HTERT RPE-1 (cell line): ENCODE data around the gene POU6F2.
"Not testable (repeated sequence)": the region's sequence is repeated elsewhere in the genome, so short reads cannot be mapped to it uniquely, and the experiment has no call there.

Experiments used
- in situ Hi-C: fragments of 300-500 bp; cut with MboI; formaldehyde crosslinking; loops from 4 replicates; pipeline ENCODE4 v1.14.3; 2020; ENCODE audit warnings: low sequenced_read_pairs

POU6F2 gene

GRCh38 chr7:38978491-38978890 lies 782 bp downstream of the POU6F2 start:
- in situ Hi-C loops = no loop called here

DNA sequence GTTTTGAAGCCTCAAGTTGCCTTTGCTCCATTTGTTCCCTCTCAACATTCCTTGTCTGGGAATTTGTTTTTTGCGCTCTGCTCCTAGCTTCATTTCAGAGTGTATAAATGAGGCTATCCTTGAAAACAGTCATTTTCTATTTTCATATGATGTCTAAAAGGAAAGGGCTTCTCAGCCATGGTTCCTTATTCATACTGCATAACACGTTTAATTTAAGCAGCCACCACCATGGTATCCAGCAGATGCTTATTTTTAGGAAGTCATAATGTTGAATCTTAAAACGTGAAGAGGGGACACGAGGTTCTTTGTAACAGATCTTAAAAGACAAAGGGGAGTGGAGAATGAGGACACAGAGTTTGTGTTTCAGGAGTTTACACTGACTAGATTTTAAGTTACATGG lies 14.5 kb downstream of the POU6F2 start:
- in situ Hi-C loops = no loop called here

GRCh38 chr7:39001595-39001994 lies 23.9 kb downstream of the POU6F2 start:
- in situ Hi-C loops = no loop called here

GRCh38 chr7:39002755-39003154 lies 25.0 kb downstream of the POU6F2 start:
- in situ Hi-C loops = no loop called here

DNA sequence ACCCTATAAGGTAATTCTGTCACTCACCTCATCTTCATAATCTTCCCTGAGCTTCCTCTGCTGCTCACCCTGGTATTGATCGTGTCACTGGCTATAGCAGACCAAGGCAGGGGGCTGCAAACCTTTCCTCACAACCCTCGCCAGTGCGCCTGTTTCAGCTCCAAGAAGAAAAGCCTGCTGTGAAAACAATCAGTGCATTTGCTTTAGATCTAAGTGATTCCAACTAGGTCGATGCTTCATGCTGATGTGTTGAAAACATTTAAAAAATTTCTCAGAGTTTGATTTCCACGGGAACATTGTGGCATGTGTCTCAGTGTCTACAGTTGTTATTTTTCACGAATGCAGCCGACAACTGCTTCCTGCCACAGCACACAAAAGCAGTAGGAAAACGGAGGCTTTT lies 27.3 kb downstream of the POU6F2 start:
- in situ Hi-C loops = no loop called here

DNA sequence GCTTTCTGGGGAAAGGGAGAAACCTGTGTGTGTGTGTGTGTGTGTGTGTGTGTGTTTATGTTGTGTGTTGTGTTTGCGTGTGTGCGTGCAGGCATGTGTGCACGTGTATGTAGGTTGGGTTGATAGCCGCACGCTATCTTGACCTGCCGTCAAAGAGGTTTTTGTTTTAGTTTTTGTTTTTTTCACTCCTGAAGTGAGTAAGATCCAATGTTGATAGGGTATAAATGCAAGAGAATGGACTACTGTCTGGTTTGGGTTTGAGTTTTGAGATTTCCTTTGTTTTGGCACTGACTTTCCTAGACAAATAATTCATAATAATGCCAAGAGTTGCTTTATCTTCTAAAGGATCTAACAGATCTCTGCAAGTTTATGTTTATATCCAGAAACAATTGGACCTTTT lies 27.8 kb downstream of the POU6F2 start:
- in situ Hi-C loops = no loop called here

DNA sequence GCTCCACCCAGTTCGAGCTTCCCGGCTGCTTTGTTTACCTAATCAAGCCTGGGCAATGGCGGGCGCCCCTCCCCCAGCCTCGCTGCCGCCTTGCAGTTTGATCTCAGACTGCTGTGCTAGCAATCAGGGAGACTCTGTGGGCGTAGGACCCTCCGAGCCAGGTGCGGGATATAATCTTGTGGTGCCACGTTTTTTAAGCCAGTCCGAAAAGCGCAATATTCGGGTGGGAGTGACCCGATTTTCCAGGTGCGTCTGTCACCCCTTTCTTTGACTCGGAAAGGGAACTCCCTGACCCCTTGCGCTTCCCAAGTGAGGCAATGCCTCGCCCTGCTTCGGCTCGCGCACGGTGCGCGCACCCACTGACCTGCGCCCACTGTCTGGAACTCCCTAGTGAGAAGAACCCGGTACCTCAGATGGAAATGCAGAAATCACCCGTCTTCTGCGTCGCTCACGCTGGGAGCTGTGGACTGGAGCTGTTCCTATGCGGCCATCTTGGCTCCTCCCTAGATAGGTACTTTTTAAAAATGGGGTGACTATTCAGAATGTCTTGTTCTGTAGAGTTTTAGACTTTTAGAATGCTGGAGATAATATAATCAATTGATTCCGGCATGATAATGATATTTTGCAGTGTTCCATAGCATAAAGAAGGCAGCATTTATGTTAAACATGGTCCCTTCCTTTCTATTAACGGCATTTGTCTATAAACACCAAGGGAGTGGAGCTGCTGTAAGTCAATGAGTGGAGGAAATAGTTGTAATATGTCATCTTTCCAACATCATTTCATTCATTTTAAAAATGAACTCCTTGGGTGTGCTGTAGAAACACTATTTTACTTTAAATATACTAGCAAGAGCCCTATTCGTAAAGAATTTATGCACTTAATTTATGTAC lies 35.6 kb downstream of the POU6F2 start:
- in situ Hi-C loops = not testable (repeated sequence)

- in situ Hi-C loops = no loop called here
Measured at GRCh38 chr7:39016609-39017008, 38.9 kb downstream of the POU6F2 start.

DNA sequence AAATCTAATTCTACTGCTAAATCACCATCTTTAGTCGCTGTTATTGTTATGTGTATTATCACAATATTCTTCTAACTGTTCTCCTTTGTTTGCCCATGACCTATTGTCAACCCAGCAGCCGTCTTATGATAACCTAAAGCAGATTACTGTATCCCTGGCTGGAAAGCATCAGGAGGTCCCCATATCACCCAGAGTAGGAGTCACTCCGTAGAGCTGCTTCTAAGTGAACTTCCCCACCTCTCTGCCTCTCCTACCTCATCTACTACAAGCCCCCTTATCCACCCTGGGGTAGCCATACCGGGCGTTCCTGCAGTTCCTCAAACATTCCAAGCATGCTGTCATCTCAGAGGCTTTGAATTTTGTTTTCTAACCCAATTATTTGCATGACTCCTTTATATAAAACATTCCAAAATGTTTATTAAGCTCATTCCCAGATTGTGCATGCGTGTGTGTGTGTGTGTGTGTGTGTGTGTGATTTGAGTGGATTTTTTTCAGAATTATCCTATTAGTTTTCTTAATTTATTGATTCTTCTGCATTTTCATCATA lies 39.7 kb downstream of the POU6F2 start:
- in situ Hi-C loops = no loop called here

DNA sequence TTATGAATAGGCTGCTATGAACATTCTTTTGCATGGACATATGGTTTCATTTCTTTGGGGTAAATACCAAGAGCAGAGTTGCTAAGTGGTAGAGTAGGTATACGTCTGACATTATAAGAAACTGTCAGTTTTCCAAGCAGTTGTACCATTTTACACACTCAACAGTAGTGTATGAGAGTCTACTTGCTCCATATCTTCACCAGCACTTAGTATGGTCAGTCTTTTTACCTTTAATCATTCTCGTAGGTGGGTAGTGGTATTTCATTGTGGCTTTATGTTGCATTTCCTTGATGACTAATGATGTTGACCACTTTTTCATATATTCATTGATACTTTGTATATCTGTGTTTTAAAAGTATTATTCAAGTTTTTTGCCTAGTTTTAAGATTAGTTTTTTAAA lies 45.1 kb downstream of the POU6F2 start:
- in situ Hi-C loops = no loop called here

GRCh38 chr7:39027491-39027890 lies 49.8 kb downstream of the POU6F2 start:
- in situ Hi-C loops = no loop called here

DNA sequence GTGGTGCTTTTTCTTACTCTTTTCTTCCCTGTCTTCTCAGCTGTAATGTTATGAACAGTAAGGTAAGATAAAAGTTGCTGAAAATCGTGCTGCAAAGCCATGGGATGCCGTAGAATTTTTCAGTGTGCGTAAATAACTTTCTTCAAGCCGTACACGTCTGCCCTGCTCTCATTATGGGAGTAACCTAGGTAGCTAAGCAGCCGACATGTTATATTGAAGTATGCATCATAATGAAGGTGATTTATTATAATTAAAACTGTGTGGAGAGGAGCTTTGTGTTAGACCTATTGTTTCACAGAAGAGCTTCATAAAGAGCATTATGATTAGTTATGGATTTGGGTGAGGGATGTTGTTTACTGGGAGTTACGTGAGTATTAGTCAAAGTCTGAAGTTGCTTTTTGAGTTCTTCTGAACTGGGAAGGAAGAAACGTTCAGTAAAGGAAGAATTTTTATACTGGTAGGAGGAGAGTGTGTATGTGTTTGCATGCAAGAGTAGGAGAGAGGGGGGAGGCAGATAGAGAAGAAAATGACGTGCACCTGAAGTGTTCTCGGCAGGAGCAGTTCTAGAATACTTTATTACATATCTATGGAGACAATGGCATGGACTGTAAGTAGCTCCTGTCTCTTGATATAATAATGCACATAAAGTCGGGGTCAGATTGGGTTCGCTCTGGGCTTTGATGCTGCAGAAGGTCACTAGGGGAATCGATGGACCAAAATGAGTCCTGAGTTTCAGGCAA lies 56.3 kb downstream of the POU6F2 start:
- in situ Hi-C loops = no loop called here

GRCh38 chr7:39035156-39035555 lies 57.4 kb downstream of the POU6F2 start:
- in situ Hi-C loops = no loop called here

GRCh38 chr7:39035903-39036302 lies 58.2 kb downstream of the POU6F2 start:
- in situ Hi-C loops = no loop called here

- in situ Hi-C loops = no loop called here
Measured at GRCh38 chr7:39042670-39043069, 65.0 kb downstream of the POU6F2 start.

DNA sequence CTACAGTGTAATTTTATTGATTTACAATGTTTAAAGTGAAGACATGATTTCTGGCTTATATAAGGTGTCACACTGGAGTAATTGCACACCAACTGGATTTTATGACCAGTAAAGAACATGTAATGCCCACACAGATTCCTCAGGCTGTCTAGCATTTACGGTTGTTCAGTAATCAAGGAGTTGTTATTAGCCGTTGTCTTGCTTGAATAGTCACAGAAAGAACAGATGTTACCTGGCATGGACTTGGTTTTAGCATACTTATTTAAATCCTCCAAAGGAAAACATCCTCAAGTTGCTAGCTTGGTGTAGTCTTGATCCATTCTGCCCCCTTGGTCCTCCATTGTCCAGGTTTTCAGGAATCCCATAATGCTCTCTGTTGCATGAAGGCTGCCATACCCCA lies 65.8 kb downstream of the POU6F2 start:
- in situ Hi-C loops = no loop called here

DNA sequence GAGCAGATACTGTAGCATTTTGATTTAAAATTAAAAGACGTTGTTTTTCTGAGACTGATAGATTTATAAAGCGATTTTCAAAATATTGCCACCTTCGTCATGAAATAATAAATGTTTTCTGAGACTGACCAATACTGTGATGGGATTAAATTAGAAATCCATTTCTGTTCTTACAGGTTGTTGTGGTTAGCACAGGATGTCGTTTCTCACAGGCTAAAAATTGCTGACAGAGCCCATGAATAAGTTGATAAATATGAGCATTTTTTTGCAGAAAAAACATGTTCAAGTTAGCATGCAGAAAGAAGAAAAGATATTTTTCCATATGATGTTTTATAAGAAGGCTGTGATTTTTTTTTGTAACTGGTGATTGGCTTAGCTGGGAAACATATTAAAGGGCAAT lies 66.8 kb downstream of the POU6F2 start:
- in situ Hi-C loops = no loop called here

DNA sequence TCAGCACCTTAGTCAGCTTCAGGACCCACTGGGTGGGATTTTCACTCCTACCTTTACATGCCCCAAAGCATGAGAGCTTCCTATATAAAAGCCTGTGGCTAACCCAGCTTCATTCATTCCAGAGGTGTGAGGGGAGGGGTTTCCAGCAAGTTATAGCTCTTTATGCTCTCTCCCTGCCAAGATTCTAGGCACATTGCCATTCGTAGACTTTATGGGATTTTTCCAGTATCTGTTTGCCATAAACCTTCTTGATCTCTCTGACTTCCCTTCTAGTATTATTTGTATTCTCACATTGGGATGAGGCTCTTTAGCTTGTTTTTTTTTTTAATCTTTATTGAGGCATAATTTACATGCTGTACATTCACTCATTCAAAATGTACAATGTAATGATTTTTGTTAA lies 67.5 kb downstream of the POU6F2 start:
- in situ Hi-C loops = no loop called here

DNA sequence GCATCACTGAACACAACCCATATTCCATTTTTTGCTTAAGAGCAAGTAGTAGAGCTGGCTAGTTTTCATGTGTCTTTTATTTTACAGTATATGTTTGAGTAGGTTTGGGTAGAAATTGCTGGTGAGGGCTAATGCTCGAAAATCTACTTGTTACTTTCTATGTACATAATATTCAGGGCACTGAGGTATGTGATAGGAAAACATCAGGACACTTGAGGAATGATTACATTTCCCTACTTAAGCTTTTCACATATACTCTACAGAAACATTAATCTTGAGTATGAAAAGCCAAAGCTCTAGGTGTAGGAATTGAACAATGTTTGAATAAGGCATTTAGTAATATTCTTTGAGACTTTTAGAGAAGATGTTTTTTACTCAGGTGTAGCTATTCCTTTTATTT lies 73.6 kb downstream of the POU6F2 start:
- in situ Hi-C loops = no loop called here

DNA sequence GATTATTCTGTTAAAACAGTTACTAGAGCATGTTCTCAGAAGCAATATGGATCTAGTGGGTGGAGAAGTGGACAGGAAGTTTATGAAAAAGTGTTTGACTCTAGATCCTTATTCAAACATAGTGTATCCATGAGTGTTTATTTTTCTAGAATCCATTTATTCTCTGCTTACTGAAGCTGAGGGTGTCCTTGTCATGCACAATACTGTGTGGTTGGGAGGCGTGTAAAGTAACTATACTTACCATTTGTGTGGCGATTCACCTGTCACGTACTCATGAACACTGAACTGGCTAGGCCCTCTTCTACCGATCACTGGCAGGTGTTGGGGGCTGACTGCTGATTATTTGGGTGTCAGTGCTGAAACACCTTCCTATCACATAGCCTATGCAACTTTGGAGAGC lies 74.0 kb downstream of the POU6F2 start:
- in situ Hi-C loops = no loop called here

GRCh38 chr7:39054731-39055130 lies 77.0 kb downstream of the POU6F2 start:
- in situ Hi-C loops = no loop called here

DNA sequence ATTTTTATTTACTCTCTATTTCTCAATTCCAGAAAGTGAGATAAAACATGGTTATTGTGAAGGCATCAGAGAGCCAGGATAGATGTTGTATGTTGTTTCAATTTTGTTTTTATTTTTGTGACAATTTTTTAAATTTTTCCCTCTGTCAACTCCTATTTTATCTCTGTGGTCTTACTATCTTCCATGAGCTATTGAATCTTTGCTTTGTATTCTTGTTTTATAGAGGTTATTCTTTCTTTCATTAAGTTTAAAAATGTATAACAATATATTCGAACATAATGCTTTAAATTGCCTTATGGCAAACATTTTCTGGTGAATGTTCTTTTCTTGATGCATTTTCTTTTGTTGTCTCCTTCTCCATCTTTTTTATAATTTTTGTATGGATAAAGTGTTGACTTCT lies 78.4 kb downstream of the POU6F2 start:
- in situ Hi-C loops = no loop called here
